AG09319 (cell line): Measurements from ENCODE around the gene MED26.
"Not testable (repeated sequence)": the region's sequence is repeated elsewhere in the genome, so short reads cannot be mapped to it uniquely, and the experiment has no call there.

Experiments used
- DNase-seq: peaks from one replicate; pipeline ENCODE4 v3.0.0-alpha.2; 2010; ENCODE audit warnings: low read depth; ENCODE audit errors: extremely low read depth
- TF ChIP-seq, protein P1 (sequence below): IDR thresholded peaks from 2 replicates; pipeline ENCODE4 v1.5.1; 2011; ENCODE audit warnings: low read depth, mild to moderate bottlenecking, inconsistent platforms, low read length, moderate library complexity

Gene MED26

DNA sequence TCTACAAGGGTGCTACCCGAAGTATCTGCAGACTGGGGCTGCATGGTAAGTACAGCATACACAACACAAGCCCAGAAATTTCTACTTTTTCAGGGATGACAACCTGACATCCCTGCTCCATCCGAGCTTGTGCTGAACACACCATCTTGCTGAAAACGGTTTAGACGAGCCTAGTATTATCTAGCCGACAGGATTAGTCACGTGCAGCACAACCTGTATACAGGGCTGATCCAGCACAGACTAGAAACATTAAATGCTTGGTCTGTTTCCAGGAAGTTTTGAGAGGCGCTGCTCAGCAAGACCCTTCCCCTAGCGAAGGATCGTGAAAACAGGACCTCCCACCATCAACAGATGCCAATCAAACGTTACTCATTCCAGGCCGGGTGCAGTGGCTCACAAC, 27.7 kb upstream of the MED26 start:
- TF ChIP-seq, protein P1, sequence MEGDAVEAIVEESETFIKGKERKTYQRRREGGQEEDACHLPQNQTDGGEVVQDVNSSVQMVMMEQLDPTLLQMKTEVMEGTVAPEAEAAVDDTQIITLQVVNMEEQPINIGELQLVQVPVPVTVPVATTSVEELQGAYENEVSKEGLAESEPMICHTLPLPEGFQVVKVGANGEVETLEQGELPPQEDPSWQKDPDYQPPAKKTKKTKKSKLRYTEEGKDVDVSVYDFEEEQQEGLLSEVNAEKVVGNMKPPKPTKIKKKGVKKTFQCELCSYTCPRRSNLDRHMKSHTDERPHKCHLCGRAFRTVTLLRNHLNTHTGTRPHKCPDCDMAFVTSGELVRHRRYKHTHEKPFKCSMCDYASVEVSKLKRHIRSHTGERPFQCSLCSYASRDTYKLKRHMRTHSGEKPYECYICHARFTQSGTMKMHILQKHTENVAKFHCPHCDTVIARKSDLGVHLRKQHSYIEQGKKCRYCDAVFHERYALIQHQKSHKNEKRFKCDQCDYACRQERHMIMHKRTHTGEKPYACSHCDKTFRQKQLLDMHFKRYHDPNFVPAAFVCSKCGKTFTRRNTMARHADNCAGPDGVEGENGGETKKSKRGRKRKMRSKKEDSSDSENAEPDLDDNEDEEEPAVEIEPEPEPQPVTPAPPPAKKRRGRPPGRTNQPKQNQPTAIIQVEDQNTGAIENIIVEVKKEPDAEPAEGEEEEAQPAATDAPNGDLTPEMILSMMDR: no peak
- DNase-seq: no peak

DNA sequence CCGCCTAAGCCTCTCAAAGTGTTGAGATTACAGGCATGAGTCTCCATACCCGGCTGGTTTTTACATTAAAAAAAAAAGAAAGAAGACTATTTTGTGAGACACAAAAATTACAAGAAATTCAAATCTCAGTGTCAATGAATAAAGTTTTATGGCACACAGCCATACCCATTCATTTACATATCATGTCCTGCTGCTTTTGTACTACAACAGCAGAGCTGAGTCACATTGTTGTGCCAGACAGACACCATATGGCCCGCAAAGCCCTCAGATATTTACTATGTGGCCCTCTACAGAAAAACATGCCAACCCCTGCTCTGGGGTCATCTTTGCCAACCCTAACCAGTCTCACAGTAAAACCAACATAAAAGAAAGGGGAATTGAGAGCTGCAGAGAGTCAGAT, 26.6 kb upstream of the MED26 start:
- no peak for DNase-seq
- TF ChIP-seq, protein P1: no peak

DNA sequence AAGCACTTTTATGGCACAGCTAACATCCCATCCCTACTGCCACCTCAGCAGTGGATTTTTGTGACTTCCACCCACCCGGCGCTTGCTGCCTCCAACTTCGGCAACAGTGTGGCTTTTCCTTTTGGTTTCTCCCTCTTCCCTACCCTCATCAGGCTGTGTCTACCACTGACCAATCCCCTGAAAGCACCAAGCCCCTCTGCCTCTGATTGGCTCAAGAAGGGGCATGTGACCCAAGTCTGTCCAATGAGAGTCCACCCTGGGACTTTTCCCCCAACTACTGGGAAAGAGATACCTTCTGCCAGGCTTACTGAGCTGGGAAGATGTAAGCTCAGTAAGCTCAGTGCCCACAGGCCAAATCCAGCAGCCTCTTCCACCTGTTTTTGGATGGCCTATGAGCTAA, 26.1 kb upstream of the MED26 start:
- TF ChIP-seq, protein P1: no peak
- DNase-seq: no peak

- TF ChIP-seq, protein P1: no peak
- DNase-seq: no peak
These were observed 24.9 kb upstream of the MED26 start for GRCh38 chr19:16652854-16653253.

GRCh38 chr19:16651421-16652188, 23.6 kb upstream of the MED26 start:
- DNase-seq: not testable (repeated sequence)

DNA sequence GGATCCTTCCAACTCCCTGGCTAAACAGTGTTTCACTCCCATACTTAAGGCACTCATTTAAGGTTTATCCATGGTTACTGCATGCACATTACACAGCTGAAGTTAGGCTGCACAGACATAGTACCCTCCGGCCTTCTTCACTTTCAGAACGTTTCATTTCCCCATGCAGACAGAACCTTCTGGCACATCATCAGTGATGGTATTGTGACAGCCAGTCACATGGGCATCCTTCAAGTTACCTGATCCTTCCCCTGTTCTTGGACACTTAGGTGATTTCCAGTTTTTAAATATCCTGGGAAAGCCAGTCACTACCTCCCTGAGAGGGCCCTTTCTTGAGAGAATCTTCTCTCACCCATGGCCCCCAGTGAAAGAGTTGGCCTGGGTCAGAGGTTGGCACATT, 22.8 kb upstream of the MED26 start:
- no peak for DNase-seq
- TF ChIP-seq, protein P1: no peak

DNA sequence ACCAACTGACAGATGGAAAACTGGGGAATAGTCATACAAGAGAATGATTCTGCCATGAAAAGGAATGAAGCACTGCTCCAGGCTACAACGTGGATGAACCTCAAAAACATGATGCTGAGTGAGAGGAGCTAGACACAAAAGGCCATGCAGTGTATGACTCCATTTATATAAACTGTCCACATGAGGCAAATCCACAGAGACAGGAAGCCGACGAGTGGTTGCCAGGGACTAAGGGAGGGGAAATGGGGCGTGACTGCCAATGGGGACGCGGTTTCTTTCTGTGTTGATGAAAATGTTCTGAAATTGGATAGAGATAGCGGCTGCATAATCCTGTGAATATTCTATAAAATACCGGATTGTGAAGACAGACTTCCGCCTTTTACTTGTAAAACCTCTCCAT, 21.7 kb upstream of the MED26 start:
- TF ChIP-seq, protein P1: no peak
- DNase-seq: no peak

GRCh38 chr19:16645140-16645539, 17.1 kb upstream of the MED26 start:
- DNase-seq: no peak
- TF ChIP-seq, protein P1: no peak
